Lower lobe of right lung (tissue), 2 donors: ENCODE data around the gene TP53AIP1. TPM values are rescaled to one million over a fixed set of nuclear protein-coding genes. Genes with fewer than 3 reads are reported as not detected.

Experiments
- ATAC-seq, 2 donors: fragments of 200-7000 bp; cut with Tn5 transposase; one replicate each; pipeline ENCODE4 v1.9.1; 2020 to 2022; ENCODE audit warnings: mild to moderate bottlenecking in 2 of 2, moderate library complexity in 2 of 2
- DNase-seq: peaks from one replicate; pipeline ENCODE4 v3.0.0-alpha.2; 2020
- H3K27ac ChIP-seq: fragments of 200-600 bp; one replicate; pipeline ENCODE4 v1.8.0; 2022
- H3K27me3 ChIP-seq: fragments of 200-600 bp; one replicate; pipeline ENCODE4 v1.8.0; 2022; ENCODE audit warnings: low read depth
- H3K36me3 ChIP-seq: fragments of 200-600 bp; one replicate; pipeline ENCODE4 v1.8.0; 2022; ENCODE audit warnings: mild to moderate bottlenecking
- H3K4me1 ChIP-seq: fragments of 200-600 bp; one replicate; pipeline ENCODE4 v1.8.0; 2022
- H3K4me3 ChIP-seq: fragments of 200-600 bp; one replicate; pipeline ENCODE4 v1.8.0; 2022; ENCODE audit warnings: mild to moderate bottlenecking
- H3K9me3 ChIP-seq: fragments of 200-600 bp; one replicate; pipeline ENCODE4 v1.8.0; 2022
- CTCF ChIP-seq: fragments of 200-600 bp; IDR thresholded peaks from one replicate; pipeline ENCODE4 v1.8.0; 2022; ENCODE audit warnings: antibody characterized with exemption, mild to moderate bottlenecking
- intact Hi-C: fragments of 100-400 bp; cut with DNase I; formaldehyde crosslinking; loops from one replicate; pipeline ENCODE4 v1.11.0; 2022
- total RNA-seq: library from RNA; stranded (reverse); fragmentation: NEBNext Ultra II Directional; extraction: Animal tissue kit (Norgen Biotek cat#: 25700); gene quantifications from one replicate; pipeline ENCODE4 v1.2.1, GENCODE V29; 2021
- donor health status: DM: no; HTN: yes; CAD: no; lungs with severe emphysema.

The TP53AIP1 gene
- total RNA-seq, 1 donor from 2014 or later = not detected

GRCh38 chr11:128890216-128890542 is 52.5 kb downstream of the TP53AIP1 start:
- no peak for ATAC-seq
- peak overlapping the region; percentile 18 for H3K27ac ChIP-seq

DNA sequence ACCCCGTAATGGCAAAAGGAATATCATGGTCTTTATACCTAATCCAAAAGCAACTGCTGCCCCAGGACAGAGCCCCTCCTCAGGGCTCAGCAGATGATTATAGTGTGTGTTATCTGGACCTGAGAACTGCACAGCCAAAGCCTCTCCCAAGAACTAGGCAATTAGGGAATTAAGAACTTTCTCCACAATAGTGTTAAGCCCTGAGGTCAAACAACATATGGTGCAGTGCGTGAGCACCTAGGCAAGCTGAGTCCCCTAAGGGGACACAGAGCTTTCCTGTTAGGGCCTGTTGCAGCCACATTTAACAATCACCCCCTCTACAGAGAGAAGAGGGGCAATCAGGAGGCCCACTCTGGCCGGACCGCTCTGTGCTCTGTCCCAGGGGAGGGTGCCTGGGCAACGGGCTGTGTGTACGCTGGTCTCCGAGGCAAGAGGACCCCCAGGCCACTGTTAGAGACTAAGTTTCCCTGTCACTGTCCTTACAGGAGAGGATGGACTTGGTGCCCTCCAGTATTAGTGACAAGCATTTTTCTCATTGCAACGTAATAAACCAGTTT is 52.9 kb downstream of the TP53AIP1 start:
- no peak for TF ChIP-seq CTCF
- intact Hi-C loops = loop anchor here (5.0 kb wide), 1 partner anchor 68 kb away; no protein-coding TSS in a partner anchor
- Histone ChIP-seq H3K36me3 (no peaks in the 10 kb centered on the region), H3K4me1 (peaks cover 45% of the 10 kb centered on the region), H3K27ac (no peak overlapping the region), H3K4me3 (no peak overlapping the region), H3K9me3 (no peaks in the 10 kb centered on the region), H3K27me3 (peaks cover 16% of the 10 kb centered on the region)
- ATAC-seq = no peak
- no peak for DNase-seq

More at GRCh38 chr11:128890216-128890542, 52.5 kb downstream of the TP53AIP1 start:
- peak overlapping the region; percentile 62 for H3K4me3 ChIP-seq
- H3K9me3 ChIP-seq = no peaks in the 10 kb centered on the region
- intact Hi-C loops = no loop called here
- no peaks in the 10 kb centered on the region for H3K36me3 ChIP-seq
- H3K4me1 ChIP-seq = peaks cover 49% of the 10 kb centered on the region
- peaks cover 16% of the 10 kb centered on the region for H3K27me3 ChIP-seq
- no peak for TF ChIP-seq CTCF
- no peak for DNase-seq

DNA sequence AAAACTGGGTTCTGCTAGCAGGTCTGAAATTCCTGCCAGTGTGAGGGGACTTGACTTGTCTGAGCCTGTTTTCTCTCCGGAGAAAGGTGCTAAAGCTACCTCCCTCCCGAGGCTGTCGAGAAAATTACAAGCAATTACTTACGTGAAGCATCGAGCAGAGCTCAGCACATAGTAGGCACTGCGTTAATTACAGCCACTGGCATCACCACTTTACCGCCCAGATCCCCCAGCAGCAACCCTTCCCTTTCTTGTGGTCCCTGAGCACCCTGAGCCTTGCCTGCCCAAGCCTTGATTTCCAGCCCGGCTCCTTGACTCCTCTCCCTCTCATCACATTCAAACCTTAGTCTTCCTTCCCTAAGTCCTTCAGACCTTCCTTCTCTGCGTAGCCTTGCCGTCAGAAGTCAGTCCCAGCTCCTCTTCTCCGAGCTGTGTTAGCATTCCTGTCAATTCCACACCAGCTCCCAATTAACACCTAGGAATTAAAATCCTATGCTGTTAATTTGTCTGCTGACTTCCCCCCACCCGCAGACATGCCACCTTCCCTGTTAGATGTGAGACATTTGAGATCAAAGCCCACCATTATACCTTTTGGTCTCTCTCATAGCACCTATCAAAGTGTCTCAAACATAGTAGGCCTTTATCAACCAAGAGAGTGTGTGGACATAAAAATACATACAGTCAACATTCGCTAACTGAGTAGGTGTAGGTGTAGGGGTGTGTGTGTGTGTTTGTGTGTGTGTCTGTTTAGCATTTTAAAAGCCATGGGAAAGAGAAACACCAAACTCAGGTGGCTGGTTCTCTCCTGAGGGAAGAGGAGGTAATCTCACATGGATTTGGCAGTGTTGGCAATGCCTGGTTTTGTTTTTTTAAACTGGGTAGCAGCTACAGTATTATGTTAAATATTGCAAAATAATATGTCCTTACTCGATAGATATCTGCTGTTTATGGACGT is 54.4 kb downstream of the TP53AIP1 start:
- Histone ChIP-seq H3K9me3 (no peaks in the 10 kb centered on the region), H3K4me3 (no peak overlapping the region), H3K27ac (no peak overlapping the region), H3K36me3 (no peaks in the 10 kb centered on the region), H3K4me1 (peaks cover 33% of the 10 kb centered on the region), H3K27me3 (peaks cover 16% of the 10 kb centered on the region)
- no peak for TF ChIP-seq CTCF
- no peak for ATAC-seq
- intact Hi-C loops = loop anchor here (5.0 kb wide), 1 partner anchor 69 kb away; no protein-coding TSS in a partner anchor
- DNase-seq = no peak

DNA sequence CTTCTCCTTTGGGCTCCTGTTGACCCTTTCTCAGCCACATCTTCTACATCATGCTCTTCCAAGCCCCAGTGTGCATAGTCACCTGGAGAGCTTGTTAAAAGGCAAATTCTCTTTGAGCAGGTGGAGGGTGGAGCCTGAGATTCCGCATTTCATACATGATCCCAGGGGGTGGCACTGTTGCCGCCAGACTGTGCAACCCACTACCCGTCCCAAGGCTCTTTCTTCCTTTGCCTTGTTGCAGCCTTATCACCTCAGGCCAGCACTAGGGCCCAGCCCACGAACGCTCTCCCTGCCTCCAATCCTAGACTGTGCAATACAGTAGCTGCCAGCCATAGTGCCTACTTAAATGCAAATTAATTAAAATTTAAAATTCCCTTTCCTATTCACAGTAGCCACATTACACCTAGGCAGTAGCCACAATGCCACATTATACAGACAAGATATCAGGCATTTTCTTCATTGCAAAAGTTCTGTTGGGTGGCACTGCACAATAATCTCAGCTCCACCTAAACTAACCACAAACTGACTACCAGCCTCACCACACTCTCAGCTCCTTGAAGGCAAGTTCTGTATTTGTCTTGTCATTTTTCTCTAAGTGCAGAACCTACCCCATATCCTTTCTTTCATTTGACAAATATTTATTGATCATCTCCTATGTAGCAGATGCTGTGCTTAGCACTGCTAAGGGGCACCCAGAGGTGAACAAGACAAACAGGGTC is 56.1 kb downstream of the TP53AIP1 start:
- no peak for DNase-seq
- peak; percentile 33 for TF ChIP-seq CTCF
- peaks cover 16% of the 10 kb centered on the region for H3K27me3 ChIP-seq
- peaks cover 18% of the 10 kb centered on the region for H3K4me1 ChIP-seq
- intact Hi-C loops = loop anchor here (5.0 kb wide), 1 partner anchor 71 kb away; no protein-coding TSS in a partner anchor
- no peaks in the 10 kb centered on the region for H3K9me3 ChIP-seq
- no peak overlapping the region for H3K4me3 ChIP-seq
- no peaks in the 10 kb centered on the region for H3K36me3 ChIP-seq
- peak; percentile 50 to 58 for ATAC-seq
- H3K27ac ChIP-seq = no peak overlapping the region

Other genes with a start within 250 kb of the TP53AIP1 start
- 64.2 TPM for gene FLI1, start 248.8 kb downstream of the TP53AIP1 start, total RNA-seq
- 0.18 TPM for gene KCNJ1, start 75.6 kb downstream of the TP53AIP1 start, total RNA-seq
- gene KCNJ5, start 51.5 kb downstream of the TP53AIP1 start, total RNA-seq = 12.9 TPM
- 27.9 TPM for gene ARHGAP32, start 249.5 kb upstream of the TP53AIP1 start, total RNA-seq